ENCODE measurements around the gene CACNB2.
"Not testable (repeated sequence)": the region's sequence is repeated elsewhere in the genome, so short reads cannot be mapped to it uniquely, and the experiment has no call there.

The CACNB2 gene

DNA sequence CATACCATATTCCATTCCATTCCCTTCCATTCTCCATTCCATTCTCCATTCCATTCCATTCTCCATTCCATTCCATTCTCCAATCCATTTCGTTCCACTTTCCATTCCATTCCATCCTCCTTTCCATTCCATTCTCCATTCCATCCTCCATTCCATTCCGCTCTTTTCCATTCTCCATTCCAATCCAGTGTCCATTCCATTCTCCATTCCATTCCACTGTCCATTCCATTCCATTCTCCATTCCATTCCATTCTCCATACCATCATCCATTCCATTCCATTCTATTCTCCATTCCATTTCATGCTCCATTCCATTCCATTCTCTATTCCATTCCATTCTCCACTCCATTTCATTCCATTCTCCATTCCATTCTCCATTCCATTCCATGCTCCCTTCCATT is 430.2 kb downstream of the CACNB2 start:
- DNase-seq (ENCODE audit: low spot score) = not testable (repeated sequence)

DNA sequence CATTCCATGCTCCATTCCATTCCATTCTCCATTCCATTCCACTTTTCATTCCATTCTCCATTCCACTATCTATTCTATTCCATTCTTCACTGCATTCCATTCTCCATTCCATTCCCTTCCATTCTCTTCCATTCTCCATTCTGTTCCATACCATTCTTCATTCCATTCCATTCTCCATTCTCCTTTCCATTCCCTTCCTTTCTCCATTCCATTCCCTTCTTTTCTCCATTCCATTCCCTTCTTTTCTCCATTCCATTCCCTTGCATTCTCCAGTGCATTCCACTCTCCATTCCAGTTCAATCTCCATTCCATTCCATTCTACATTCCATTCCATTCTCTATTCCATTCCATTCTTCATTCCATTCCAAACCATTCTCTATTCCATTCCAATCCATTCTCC is 430.9 kb downstream of the CACNB2 start:
- no peak for DNase-seq (ENCODE audit: low spot score)

DNA sequence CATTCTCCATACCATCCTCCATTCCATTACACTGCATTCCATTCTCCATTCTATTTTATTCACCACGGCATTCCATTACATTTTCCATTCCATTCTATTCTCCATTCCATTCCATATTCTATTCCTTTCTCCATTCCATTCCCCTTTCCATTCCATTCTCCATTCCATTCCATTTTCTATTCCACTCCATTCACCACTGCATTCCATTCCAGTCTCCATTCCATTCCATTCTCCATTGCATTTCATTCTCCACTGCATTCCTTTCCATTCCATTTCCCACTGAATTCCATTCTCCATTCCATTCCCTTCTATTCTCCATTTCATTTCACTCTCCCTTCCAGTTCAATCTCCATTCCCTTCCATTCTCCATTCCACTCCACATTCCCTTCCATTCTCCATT is 431.6 kb downstream of the CACNB2 start:
- DNase-seq (ENCODE audit: low spot score) = no peak

DNA sequence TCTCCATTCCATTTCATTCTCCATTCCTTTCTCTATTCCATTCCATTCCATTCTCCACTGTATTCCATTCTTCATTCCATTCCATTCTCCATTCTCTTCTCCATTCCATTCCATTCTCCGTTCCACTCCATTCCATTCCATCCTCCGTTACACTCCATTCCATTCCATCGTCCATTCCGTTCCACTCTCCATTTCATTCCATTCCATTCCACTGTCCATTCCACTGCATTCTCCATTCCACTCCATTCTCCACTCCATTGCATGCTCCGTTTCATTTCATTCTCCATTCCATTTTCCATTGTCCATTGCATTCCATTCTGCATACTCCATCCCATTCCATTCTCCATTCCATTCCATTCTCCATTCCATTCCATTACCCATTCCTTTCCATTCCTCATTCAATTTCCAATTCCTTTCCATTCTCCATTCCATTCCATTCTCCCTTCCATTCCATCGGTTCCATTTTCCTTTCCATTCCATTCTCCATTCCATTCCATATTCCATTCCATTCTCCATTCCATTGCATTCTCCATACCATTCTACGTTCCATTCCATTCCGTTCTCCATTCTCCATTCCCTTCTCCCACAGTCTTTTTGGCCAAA is 432.8 kb downstream of the CACNB2 start:
- DNase-seq (ENCODE audit: low spot score) = no peak

DNA sequence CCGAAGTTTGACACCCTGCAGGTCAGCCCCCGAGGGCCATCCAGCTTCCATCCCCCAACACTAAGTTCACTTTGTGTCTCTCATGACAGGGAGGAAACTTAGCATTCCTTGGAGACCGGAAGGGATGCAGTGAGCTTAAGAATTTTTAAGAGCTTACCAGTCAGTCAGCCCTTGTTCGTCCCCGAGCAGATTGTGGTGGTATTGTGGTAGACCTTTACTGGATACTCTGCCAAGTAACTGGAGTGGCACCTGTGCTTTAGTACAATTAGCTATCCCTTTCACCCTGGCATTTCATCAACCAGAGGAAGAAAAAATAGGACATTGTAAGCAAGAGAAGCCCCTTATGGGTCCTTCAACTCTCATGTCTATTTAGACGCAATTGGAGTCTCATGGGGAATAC is 436.4 kb downstream of the CACNB2 start:
- no peak for DNase-seq (ENCODE audit: low spot score)

DNA sequence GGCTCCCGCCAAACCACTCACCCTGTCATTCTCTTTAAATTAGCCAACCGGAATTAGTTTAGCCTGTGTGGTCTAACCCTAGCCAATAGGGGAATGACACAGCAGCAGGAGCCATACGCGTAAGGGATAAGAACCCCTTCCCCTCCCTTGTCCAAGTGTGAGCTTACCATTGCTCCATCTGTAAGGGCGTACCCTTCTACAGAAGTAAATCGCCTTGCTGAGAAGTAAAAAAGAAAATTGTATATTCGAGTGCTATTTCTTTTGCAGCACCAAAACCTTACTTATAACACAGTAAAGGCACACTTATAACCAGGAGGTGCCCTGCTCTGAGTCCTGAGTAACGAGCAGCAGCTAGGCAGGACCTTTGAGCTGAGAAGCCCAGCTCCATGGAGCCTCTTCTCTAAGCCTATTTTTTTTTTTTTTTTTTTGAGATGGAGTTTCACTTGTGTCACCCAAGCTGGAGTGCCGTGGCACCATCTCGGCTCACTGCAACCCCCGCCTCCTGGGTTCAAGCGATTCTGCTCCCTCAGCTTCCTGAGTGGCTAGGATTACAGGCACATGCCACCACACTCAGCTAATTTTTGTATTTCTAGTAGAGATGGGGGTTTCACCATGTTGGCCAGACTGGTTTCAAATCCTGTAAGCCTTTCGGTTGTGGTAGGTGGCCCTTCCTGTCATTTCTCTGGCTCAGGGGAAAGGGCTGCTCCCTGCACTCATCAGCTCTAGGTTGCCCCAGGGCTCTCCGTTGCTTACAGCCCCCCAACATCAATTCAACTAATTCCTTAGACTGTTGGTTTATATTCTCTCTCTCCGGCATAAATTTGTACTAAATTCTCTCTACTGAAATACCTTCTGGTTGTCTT is 437.8 kb downstream of the CACNB2 start:
- DNase-seq (ENCODE audit: low spot score) = no peak

DNA sequence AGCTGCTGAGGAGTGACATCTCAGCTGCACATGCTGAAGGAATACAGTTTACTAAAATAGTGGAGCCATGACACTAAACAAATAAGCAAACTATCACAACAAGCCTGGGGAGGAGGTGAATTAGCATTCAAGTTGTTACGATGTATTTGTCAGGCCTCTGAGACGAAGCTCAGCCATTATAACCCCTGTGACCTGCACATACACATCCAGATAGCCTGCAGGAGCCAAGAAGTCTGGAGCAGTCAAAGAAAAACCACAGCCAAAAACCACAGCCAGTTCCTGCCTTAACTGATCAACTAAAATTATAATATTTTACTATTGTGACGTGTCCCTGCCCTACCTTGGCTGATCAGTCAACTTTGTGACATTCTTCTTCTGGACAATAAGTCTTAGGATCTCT is 442.6 kb downstream of the CACNB2 start:
- DNase-seq (ENCODE audit: low spot score) = no peak

DNA sequence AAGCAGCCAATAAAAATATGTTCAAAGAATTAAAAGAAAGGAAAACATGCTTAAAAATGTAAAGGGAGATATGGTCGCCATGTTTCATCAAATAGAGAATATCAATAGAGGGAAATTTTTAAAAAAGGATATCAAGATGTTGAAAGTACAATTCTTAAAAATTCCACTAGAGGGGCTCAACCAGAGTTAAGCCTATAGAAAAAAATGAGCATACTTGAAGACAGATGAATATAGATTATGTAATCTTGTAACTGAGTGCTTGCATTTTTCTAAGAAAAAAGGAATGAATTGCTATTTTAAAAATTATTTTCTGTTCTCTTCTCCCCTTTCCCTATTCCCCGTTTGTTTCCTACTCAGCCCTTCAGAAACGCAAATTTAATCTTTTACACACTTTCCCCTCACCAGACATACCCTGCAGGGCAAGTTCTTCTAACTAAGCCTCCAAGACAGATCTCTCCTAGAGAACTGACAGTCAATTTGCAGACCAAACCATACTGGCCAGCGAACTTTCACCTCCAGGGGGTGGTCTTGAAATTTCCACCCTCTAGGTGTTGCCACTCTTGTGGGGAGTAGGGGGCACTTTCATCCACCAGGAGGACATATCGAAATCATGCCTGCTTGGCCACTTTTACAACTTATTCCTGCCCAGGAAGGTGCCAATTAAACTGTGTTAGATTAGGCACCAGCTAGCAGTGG is 443.5 kb downstream of the CACNB2 start:
- DNase-seq (ENCODE audit: low spot score) = no peak

DNA sequence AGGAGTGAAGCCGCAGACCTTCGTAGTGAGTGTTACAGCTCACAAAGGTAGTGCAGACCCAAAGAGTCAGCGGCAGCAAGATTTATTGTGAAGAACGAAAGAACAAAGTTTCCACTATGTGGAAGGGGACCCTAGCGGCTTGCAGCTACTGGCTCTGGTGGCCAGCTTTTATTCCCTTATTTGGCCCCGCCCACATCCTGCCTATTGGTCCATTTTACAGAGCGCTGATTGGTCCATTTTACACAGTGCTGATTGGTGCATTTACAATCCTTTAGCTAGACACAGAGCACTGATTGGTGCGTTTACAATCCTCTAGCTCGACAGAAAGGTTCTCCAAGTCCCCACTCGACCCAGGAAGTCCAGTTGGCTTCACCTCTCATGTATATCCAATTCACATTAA is 446.4 kb downstream of the CACNB2 start:
- not testable (repeated sequence) for DNase-seq (ENCODE audit: low spot score)

DNA sequence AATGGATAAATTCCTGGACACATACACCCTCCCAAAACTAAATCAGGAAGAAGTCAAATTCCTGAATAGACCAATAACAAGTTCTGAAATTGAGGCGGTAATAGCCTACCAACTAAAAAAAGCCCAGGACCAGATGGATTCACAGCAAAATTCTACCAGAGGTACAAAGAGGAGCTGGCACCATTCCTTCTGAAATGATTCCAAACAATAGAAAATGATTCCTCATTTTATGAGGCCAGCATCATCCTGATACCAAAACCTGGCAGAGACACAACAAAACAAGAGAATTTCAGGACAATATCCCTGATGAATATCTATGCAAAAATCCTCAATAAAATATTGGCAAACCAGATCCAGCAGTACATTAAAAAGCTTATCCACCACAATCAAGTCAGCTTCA is 450.9 kb downstream of the CACNB2 start:
- not testable (repeated sequence) for DNase-seq (ENCODE audit: low spot score)

Data from SW480 (cell line).